Fibroblast of villous mesenchyme (primary cell): Measurements from ENCODE around the gene GALNT8. TPM values are rescaled to one million over a fixed set of nuclear protein-coding genes. Genes with fewer than 3 reads are reported as not detected.

ENCODE experiments used
- DNase-seq: peaks from one replicate; pipeline ENCODE4 v3.0.0-alpha.2; 2010; ENCODE audit warnings: low read depth
- H3K4me3 ChIP-seq: 2 replicates; pipeline ENCODE4 v1.5.1; 2011; ENCODE audit warnings: low read depth, mild to moderate bottlenecking, low read length
- total RNA-seq: library from RNA; depleted of rRNA; stranded (reverse); fragments of >200 nt; gene quantifications from 2 replicates; pipeline ENCODE4 v1.2.3, GENCODE V29; 2012
- TF ChIP-seq, protein P1 (sequence below): IDR thresholded peaks from 2 replicates; pipeline ENCODE4 v1.5.1; 2012; ENCODE audit warnings: low read depth, mild to moderate bottlenecking, low read length; ENCODE audit not compliant: insufficient read depth

Gene GALNT8
- total RNA-seq, 1 donor, result under 0.01 TPM

DNA sequence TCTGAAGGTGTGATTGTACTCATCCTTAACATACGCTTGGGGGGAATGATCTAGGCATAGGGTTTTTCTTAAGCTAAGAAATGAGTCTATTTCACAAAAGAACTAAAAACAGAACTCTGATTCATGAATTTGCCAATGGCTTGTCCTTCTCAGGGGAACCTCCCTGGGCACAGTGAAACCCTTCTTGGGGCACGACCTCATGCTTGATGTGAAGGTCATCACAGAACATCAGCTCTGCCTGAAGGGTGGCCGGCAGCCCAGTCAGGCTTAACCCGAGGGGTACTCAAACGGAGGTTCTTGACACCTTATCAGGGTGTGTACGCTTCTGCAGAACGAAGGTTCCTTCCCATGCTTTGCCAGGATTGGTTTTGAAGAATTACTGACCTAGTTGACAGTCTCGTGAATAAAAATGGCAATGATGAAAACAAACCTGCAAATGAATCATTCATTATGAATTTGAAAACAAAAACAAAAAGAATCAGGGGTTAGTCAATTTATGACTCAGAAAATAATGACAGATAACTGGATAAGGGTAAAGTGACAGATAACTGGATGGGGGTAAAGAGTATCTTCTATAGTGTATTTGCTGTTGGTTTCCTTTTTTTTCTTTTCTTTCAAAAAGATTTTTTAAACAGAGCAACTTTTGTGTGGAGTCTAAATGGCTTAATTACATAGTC, 86.4 kb downstream of the GALNT8 start:
- TF ChIP-seq, protein P1, sequence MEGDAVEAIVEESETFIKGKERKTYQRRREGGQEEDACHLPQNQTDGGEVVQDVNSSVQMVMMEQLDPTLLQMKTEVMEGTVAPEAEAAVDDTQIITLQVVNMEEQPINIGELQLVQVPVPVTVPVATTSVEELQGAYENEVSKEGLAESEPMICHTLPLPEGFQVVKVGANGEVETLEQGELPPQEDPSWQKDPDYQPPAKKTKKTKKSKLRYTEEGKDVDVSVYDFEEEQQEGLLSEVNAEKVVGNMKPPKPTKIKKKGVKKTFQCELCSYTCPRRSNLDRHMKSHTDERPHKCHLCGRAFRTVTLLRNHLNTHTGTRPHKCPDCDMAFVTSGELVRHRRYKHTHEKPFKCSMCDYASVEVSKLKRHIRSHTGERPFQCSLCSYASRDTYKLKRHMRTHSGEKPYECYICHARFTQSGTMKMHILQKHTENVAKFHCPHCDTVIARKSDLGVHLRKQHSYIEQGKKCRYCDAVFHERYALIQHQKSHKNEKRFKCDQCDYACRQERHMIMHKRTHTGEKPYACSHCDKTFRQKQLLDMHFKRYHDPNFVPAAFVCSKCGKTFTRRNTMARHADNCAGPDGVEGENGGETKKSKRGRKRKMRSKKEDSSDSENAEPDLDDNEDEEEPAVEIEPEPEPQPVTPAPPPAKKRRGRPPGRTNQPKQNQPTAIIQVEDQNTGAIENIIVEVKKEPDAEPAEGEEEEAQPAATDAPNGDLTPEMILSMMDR, result no peak
- H3K4me3 ChIP-seq, result no peak overlapping the region
- no peak for DNase-seq

DNA sequence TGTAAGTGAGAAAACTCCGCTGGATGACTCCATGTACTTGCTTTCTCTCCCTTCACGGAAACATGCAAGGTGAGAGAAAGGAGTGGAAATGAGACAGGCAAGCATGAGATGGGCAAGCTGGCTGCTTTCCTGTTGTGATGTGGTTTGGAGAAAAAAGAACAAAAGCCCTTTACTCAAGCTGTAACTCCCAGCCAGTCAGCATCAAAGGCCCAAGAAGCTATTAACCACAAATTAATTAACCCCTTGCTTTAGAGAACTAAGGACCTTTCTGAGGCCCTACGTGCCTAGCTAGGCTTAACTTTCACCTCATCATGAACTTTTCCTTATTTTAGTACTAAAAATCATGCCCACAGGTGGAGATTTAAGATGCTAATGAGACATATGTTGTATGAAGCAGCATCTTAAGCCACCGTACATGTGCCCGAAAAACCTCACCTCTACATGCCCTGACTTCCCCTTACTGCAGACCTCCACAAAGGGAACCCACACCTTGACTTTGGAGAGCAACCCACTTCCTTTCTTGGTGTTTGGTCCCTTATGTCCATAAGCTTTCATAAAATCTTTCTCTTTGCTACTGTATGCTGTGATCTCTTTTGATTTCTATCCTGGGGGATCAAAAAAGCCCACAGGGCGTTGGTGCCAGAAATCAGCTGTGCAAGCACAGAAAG, 87.0 kb downstream of the GALNT8 start:
- TF ChIP-seq, protein P1, result no peak
- DNase-seq, result no peak
- no peak overlapping the region for H3K4me3 ChIP-seq

DNA sequence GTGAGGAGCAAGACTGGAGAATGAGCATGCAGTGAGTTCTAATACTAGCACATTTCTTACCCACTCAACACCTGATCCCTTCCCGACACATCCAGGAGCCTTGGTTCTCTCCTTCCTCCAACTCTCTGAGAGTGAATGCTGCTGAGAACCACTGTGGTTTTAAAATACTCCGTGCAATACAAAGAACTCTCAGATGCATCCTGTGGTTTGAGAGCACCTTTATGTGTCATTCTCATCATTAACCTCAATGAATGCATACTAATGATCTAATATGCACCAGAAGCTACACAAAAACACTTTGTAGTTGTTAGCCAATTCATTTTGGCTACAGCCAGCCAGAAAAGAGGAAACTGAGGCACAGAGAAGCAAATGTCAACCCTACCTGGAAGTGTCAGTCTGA, 87.6 kb downstream of the GALNT8 start:
- TF ChIP-seq, protein P1, result no peak
- no peak overlapping the region for H3K4me3 ChIP-seq
- DNase-seq, result no peak

DNA sequence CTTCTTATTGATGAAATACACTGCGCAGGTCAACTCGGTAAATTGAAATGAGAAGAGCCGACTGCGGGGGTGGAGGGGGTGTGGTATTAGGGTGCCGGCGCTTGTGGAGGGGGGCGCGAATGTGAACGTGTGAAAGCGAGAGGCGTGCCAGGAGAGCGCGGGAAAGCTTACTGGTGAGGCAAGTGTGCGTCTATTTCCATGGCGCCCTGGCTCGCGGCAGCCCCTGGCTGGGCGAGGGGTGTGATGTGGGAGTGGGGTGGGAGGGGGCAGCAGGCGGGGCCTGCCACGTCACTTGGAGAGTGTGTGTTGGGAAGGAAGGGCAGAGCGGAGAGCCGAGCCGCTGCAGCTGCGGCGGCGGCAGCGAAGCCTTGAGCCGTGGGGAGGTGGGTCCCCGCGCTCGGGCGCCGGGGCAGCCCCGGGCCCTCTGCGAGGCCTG, 88.8 kb downstream of the GALNT8 start:
- no peak for DNase-seq
- H3K4me3 ChIP-seq, result no peak overlapping the region
- TF ChIP-seq, protein P1, result no peak

DNA sequence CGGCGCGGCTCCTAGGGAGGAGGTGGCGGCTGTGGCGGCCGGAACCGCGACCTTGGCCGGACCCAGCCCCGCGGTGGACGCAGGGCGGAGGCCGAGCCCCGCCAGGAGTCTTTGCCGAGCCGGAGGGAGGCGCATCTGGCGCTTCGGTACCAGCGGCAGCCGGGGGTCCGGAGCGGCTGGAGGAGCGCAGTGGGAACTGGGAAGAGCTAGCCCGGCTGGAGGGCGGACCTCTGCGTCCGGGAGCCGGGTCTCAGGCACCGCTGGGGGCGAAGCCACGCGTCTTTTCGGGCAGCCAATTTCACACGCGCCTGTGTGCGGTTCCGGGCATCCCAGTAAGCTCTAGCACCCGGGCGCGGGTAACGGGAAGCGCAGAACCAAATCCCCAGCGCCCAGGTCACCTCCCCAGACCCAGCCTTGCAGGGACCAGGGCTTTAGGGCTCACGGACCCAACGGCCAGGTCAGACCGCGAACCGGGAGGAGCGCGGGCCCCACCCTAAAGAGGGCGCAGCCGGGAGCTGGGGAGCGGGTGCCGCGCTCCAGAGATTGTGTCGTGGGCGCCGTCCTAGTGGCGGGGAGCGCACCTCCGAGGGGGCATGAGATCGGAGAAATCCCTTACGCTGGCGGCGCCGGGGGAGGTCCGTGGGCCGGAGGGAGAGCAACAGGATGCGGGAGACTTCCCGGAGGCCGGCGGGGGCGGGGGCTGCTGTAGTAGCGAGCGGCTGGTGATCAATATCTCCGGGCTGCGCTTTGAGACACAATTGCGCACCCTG, 89.4 kb downstream of the GALNT8 start:
- TF ChIP-seq, protein P1, result no peak
- H3K4me3 ChIP-seq, result no peak overlapping the region
- no peak for DNase-seq

DNA sequence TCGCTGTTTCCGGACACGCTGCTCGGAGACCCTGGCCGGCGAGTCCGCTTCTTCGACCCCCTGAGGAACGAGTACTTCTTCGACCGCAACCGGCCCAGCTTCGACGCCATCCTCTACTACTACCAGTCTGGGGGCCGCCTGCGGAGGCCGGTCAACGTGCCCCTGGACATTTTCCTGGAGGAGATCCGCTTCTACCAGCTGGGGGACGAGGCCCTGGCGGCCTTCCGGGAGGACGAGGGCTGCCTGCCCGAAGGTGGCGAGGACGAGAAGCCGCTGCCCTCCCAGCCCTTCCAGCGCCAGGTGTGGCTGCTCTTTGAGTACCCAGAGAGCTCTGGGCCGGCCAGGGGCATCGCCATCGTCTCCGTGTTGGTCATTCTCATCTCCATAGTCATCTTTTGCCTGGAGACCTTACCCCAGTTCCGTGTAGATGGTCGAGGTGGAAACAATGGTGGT, 90.0 kb downstream of the GALNT8 start:
- DNase-seq, result no peak
- H3K4me3 ChIP-seq, result no peak overlapping the region
- TF ChIP-seq, protein P1, result no peak
